Measurements from ENCODE around the gene ZNF277.

ZNF277 gene

GRCh38 chr7:112206238-112206990 is at the start of gene ZNF277, which contains the start of gene DOCK4:
ZNF277 (plus strand) TSS chr7:112206695; CDS start chr7:112206717, 22 bp downstream.
DOCK4 (minus strand) TSS chr7:112206399; CDS start chr7:112206138, 261 bp downstream.
- peak; percentile 99 for DNase-seq

- peak; percentile 57 for DNase-seq
Observed at GRCh38 chr7:112157072-112157471, 49.4 kb upstream of the ZNF277 start.

GRCh38 chr7:112159351-112159750 is 47.1 kb upstream of the ZNF277 start:
- no peak for DNase-seq

- no peak for DNase-seq
Observed at GRCh38 chr7:112160130-112160770, 46.2 kb upstream of the ZNF277 start.

GRCh38 chr7:112160771-112161150 is 45.7 kb upstream of the ZNF277 start:
- no peak for DNase-seq

- DNase-seq, result no peak
Observed at GRCh38 chr7:112161253-112162141, 45.0 kb upstream of the ZNF277 start.

- DNase-seq, result peak; percentile 54
Observed at GRCh38 chr7:112162142-112162766, 44.2 kb upstream of the ZNF277 start.

GRCh38 chr7:112162784-112163506 is 43.5 kb upstream of the ZNF277 start:
- no peak for DNase-seq

GRCh38 chr7:112167147-112167546 is 39.3 kb upstream of the ZNF277 start:
- DNase-seq, result no peak

GRCh38 chr7:112168915-112169314 is 37.6 kb upstream of the ZNF277 start:
- no peak for DNase-seq

GRCh38 chr7:112171673-112172072 is 34.8 kb upstream of the ZNF277 start:
- DNase-seq, result no peak

- no peak for DNase-seq
Observed at GRCh38 chr7:112172870-112173567, 33.5 kb upstream of the ZNF277 start.

GRCh38 chr7:112173568-112173905 is 33.0 kb upstream of the ZNF277 start:
- no peak for DNase-seq

GRCh38 chr7:112174192-112174591 is 32.3 kb upstream of the ZNF277 start:
- DNase-seq, result no peak

GRCh38 chr7:112176241-112176640 is 30.3 kb upstream of the ZNF277 start:
- DNase-seq, result no peak

GRCh38 chr7:112176693-112177415 is 29.6 kb upstream of the ZNF277 start:
- DNase-seq, result no peak

- no peak for DNase-seq
Observed at GRCh38 chr7:112180223-112180622, 26.3 kb upstream of the ZNF277 start.

GRCh38 chr7:112182749-112183148 is 23.7 kb upstream of the ZNF277 start:
- no peak for DNase-seq

- no peak for DNase-seq
Observed at GRCh38 chr7:112183266-112183665, 23.2 kb upstream of the ZNF277 start.

GRCh38 chr7:112184455-112184854 is 22.0 kb upstream of the ZNF277 start:
- no peak for DNase-seq

Data from EL (cell line).